ENCODE results near the gene EPHB2.

The EPHB2 gene

GRCh38 chr1:22853651-22854185 lies 143.1 kb downstream of the EPHB2 start:
- no peak overlapping the region for H2BK120ac ChIP-seq (ENCODE audit: low read depth, low read length)
- H3K27ac ChIP-seq (ENCODE audit: low read length, poor library complexity, severe bottlenecking): no peak overlapping the region
- H3K4ac ChIP-seq (ENCODE audit: low read depth in 1 of 2, low read length in 2 of 2): no peak overlapping the region
- H3K9me3 ChIP-seq (ENCODE audit: control insufficient read depth, low read length): peaks cover 7% of the 10 kb centered on the region
- no peak overlapping the region for H3K14ac ChIP-seq (ENCODE audit: low read length in 2 of 2)
- peaks cover 0 to 55% of the 10 kb centered on the region in 2 experiments for H3K27me3 ChIP-seq (ENCODE audit: control insufficient read depth in 1 of 2, insufficient read depth in 1 of 2, low read length in 2 of 2)
- no peak overlapping the region for H2BK12ac ChIP-seq (ENCODE audit: low read length in 2 of 2)
- H2BK5ac ChIP-seq (ENCODE audit: low read depth, low read length, poor library complexity, severe bottlenecking): no peak overlapping the region
- no peak overlapping the region for H2BK15ac ChIP-seq (ENCODE audit: low read depth, poor library complexity, severe bottlenecking)
- no peak overlapping the region for H3K4me3 ChIP-seq (ENCODE audit: insufficient read depth in 1 of 2, low read depth in 1 of 2, low read length in 2 of 2)
- no peak overlapping the region for H3K23ac ChIP-seq (ENCODE audit: low read length in 2 of 2)
- no peak overlapping the region for H3K18ac ChIP-seq (ENCODE audit: low read depth in 1 of 2, low read length in 2 of 2)
- no peak overlapping the region for H4K8ac ChIP-seq (ENCODE audit: low read length)
- no peak for DNase-seq
- 92% methylated on average over 9 of the region's 9 CpGs for WGBS
- H4K91ac ChIP-seq (ENCODE audit: low read length): no peak overlapping the region
- H3K36me3 ChIP-seq (ENCODE audit: control insufficient read depth in 1 of 2, insufficient read depth in 2 of 2, low read depth in 1 of 2, low read length in 2 of 2): peaks cover 0 to 29% of the 10 kb centered on the region in 2 experiments
- no peak overlapping the region for H3K9ac ChIP-seq (ENCODE audit: low read length)
- H3K79me1 ChIP-seq (replicated peaks; ENCODE audit: low read length, poor library complexity, severe bottlenecking): peaks cover 32% of the 10 kb centered on the region
- no peak overlapping the region for H2AFZ ChIP-seq (ENCODE audit: low read depth, low read length)
- H2AK5ac ChIP-seq (ENCODE audit: low read length, severe bottlenecking): no peak overlapping the region
- peaks cover 35% of the 10 kb centered on the region for H3K4me1 ChIP-seq (ENCODE audit: control insufficient read depth, insufficient read depth, low read depth, low read length)
- H3K4me2 ChIP-seq (ENCODE audit: low read length, poor library complexity, severe bottlenecking): no peak overlapping the region

- H3K36me3 ChIP-seq (ENCODE audit: control insufficient read depth in 1 of 2, insufficient read depth in 2 of 2, low read depth in 1 of 2, low read length in 2 of 2): peaks cover 0 to 23% of the 10 kb centered on the region in 2 experiments
- H3K79me1 ChIP-seq (replicated peaks; ENCODE audit: low read length, poor library complexity, severe bottlenecking): peaks cover 27% of the 10 kb centered on the region
- no peaks in the 10 kb centered on the region for H3K9me3 ChIP-seq (ENCODE audit: control insufficient read depth, low read length)
- no peak overlapping the region for H4K8ac ChIP-seq (ENCODE audit: low read length)
- H4K91ac ChIP-seq (ENCODE audit: low read length): no peak overlapping the region
- no peak overlapping the region for H2BK15ac ChIP-seq (ENCODE audit: low read depth, poor library complexity, severe bottlenecking)
- H3K14ac ChIP-seq (ENCODE audit: low read length in 2 of 2): no peak overlapping the region
- H3K4me3 ChIP-seq (ENCODE audit: insufficient read depth in 1 of 2, low read depth in 1 of 2, low read length in 2 of 2): no peak overlapping the region
- no peak overlapping the region for H2BK5ac ChIP-seq (ENCODE audit: low read depth, low read length, poor library complexity, severe bottlenecking)
- no peak for DNase-seq
- peaks cover 25% of the 10 kb centered on the region for H3K4me1 ChIP-seq (ENCODE audit: control insufficient read depth, insufficient read depth, low read depth, low read length)
- H3K23ac ChIP-seq (ENCODE audit: low read length in 2 of 2): no peak overlapping the region
- H3K4me2 ChIP-seq (ENCODE audit: low read length, poor library complexity, severe bottlenecking): no peak overlapping the region
- H3K18ac ChIP-seq (ENCODE audit: low read depth in 1 of 2, low read length in 2 of 2): no peak overlapping the region
- peaks cover 0 to 45% of the 10 kb centered on the region in 2 experiments for H3K27me3 ChIP-seq (ENCODE audit: control insufficient read depth in 1 of 2, insufficient read depth in 1 of 2, low read length in 2 of 2)
- H3K9ac ChIP-seq (ENCODE audit: low read length): no peak overlapping the region
- H2AK5ac ChIP-seq (ENCODE audit: low read length, severe bottlenecking): no peak overlapping the region
- 81% methylated on average over 6 of the region's 6 CpGs for WGBS
- H2AFZ ChIP-seq (ENCODE audit: low read depth, low read length): no peak overlapping the region
- no peak overlapping the region for H3K27ac ChIP-seq (ENCODE audit: low read length, poor library complexity, severe bottlenecking)
- H2BK120ac ChIP-seq (ENCODE audit: low read depth, low read length): no peak overlapping the region
- no peak overlapping the region for H3K4ac ChIP-seq (ENCODE audit: low read depth in 1 of 2, low read length in 2 of 2)
- H2BK12ac ChIP-seq (ENCODE audit: low read length in 2 of 2): no peak overlapping the region
These were observed 144.3 kb downstream of the EPHB2 start for GRCh38 chr1:22854688-22855565.

GRCh38 chr1:22855668-22856606 lies 145.3 kb downstream of the EPHB2 start:
- Histone ChIP-seq H2BK120ac (ENCODE audit: low read depth, low read length) (no peak overlapping the region), H2BK15ac (ENCODE audit: low read depth, poor library complexity, severe bottlenecking) (no peak overlapping the region), H2AK5ac (ENCODE audit: low read length, severe bottlenecking) (no peak overlapping the region), H3K4me1 (ENCODE audit: control insufficient read depth, insufficient read depth, low read depth, low read length) (peaks cover 17% of the 10 kb centered on the region), H3K9ac (ENCODE audit: low read length) (no peak overlapping the region), H3K4ac (ENCODE audit: low read depth in 1 of 2, low read length in 2 of 2) (no peak overlapping the region), H2AFZ (ENCODE audit: low read depth, low read length) (no peak overlapping the region), H3K79me1 (replicated peaks; ENCODE audit: low read length, poor library complexity, severe bottlenecking) (peaks cover 31% of the 10 kb centered on the region), H3K4me3 (ENCODE audit: insufficient read depth in 1 of 2, low read depth in 1 of 2, low read length in 2 of 2) (no peak overlapping the region), H3K36me3 (ENCODE audit: control insufficient read depth in 1 of 2, insufficient read depth in 2 of 2, low read depth in 1 of 2, low read length in 2 of 2) (peaks cover 0 to 23% of the 10 kb centered on the region in 2 experiments), H2BK12ac (ENCODE audit: low read length in 2 of 2) (no peak overlapping the region), H3K18ac (ENCODE audit: low read depth in 1 of 2, low read length in 2 of 2) (no peak overlapping the region), H4K8ac (ENCODE audit: low read length) (no peak overlapping the region), H3K9me3 (ENCODE audit: control insufficient read depth, low read length) (no peaks in the 10 kb centered on the region), H3K23ac (ENCODE audit: low read length in 2 of 2) (no peak overlapping the region), H4K91ac (ENCODE audit: low read length) (no peak overlapping the region), H3K27ac (ENCODE audit: low read length, poor library complexity, severe bottlenecking) (no peak overlapping the region), H2BK5ac (ENCODE audit: low read depth, low read length, poor library complexity, severe bottlenecking) (no peak overlapping the region), H3K27me3 (ENCODE audit: control insufficient read depth in 1 of 2, insufficient read depth in 1 of 2, low read length in 2 of 2) (peaks cover 0 to 39% of the 10 kb centered on the region in 2 experiments), H3K14ac (ENCODE audit: low read length in 2 of 2) (no peak overlapping the region), H3K4me2 (ENCODE audit: low read length, poor library complexity, severe bottlenecking) (no peak overlapping the region)
- WGBS: 94% methylated on average over 15 of the region's 15 CpGs
- DNase-seq: no peak

Measured in mesenchymal stem cell (in vitro differentiated cells and primary cell).